IgD-negative memory B cell (primary cell): Measurements from ENCODE around the gene SNX5. TPM values are rescaled to one million over a fixed set of nuclear protein-coding genes. Genes with fewer than 3 reads are reported as not detected.

Source experiments
- H3K27ac Mint-ChIP-seq, 3 donors: one replicate each; pipeline ENCODE4 v1.8.0; 2020 to 2022; ENCODE audit warnings: mild to moderate bottlenecking in 3 of 3, mixed read lengths in 3 of 3, moderate library complexity in 1 of 3
- H3K27me3 Mint-ChIP-seq: one replicate; pipeline ENCODE4 v1.8.0; 2021; ENCODE audit warnings: mixed read lengths
- H3K36me3 Mint-ChIP-seq: one replicate; pipeline ENCODE4 v1.8.0; 2020; ENCODE audit warnings: mild to moderate bottlenecking, mixed read lengths
- H3K4me1 Mint-ChIP-seq, 3 donors: one replicate each; pipeline ENCODE4 v1.8.0; 2020 to 2022; ENCODE audit warnings: mixed read lengths in 3 of 3, mild to moderate bottlenecking in 1 of 3
- H3K4me3 Mint-ChIP-seq, 4 donors: one replicate each; pipeline ENCODE4 v1.8.0; 2020 to 2022; ENCODE audit warnings: mild to moderate bottlenecking in 4 of 4, mixed read lengths in 4 of 4, moderate library complexity in 3 of 4
- H3K9me3 Mint-ChIP-seq, 3 donors: one replicate each; pipeline ENCODE4 v1.8.0; 2020 to 2021; ENCODE audit warnings: mixed read lengths in 3 of 3, mild to moderate bottlenecking in 1 of 3
- polyA plus RNA-seq: library from polyadenylated mRNA; unstranded; fragments of 300-500 nt; fragmentation: Illumina TruSeq; gene quantifications from one replicate; pipeline ENCODE4 v1.2.3, GENCODE V29; 2021

The SNX5 gene
- polyA plus RNA-seq, 1 donor from 2014 or later: 103 TPM

- Mint-ChIP-seq H3K9me3 (no peaks in the 10 kb centered on the region), H3K27me3 (no peaks in the 10 kb centered on the region), H3K27ac (no peak overlapping the region), H3K4me3 (no peak overlapping the region), H3K36me3 (peaks cover 33% of the 10 kb centered on the region), H3K4me1 (peaks cover 28 to 33% (median 30%) of the 10 kb centered on the region in 3 donors)
Observed at GRCh38 chr20:17946040-17946439, 22.6 kb downstream of the SNX5 start.

- Mint-ChIP-seq H3K27ac (no peak overlapping the region), H3K4me3 (peak overlapping the region in 1 of 4 donors; percentile 23), H3K27me3 (no peaks in the 10 kb centered on the region), H3K4me1 (peaks cover 30 to 34% (median 33%) of the 10 kb centered on the region in 3 donors), H3K9me3 (no peaks in the 10 kb centered on the region), H3K36me3 (peaks cover 37% of the 10 kb centered on the region)
Observed at GRCh38 chr20:17944854-17945474, 23.6 kb downstream of the SNX5 start.

GRCh38 chr20:17943343-17943742, 25.3 kb downstream of the SNX5 start:
- Mint-ChIP-seq H3K27ac (no peak overlapping the region), H3K4me1 (peaks cover 36 to 39% (median 38%) of the 10 kb centered on the region in 3 donors)

GRCh38 chr20:17941826-17942196, 26.8 kb downstream of the SNX5 start:
- H3K27me3 Mint-ChIP-seq: no peaks in the 10 kb centered on the region
- H3K4me3 Mint-ChIP-seq: peak overlapping the region in 1 of 4 donors; percentile 37
- H3K4me1 Mint-ChIP-seq: peaks cover 31 to 37% (median 35%) of the 10 kb centered on the region in 3 donors
- no peaks in the 10 kb centered on the region for H3K9me3 Mint-ChIP-seq
- H3K27ac Mint-ChIP-seq: no peak overlapping the region
- peaks cover 24% of the 10 kb centered on the region for H3K36me3 Mint-ChIP-seq

More at GRCh38 chr20:17943343-17943742, 25.3 kb downstream of the SNX5 start:
- H3K9me3 Mint-ChIP-seq: no peaks in the 10 kb centered on the region
- H3K27me3 Mint-ChIP-seq: no peaks in the 10 kb centered on the region
- H3K4me3 Mint-ChIP-seq: peak overlapping the region in 2 of 4 donors; percentile 21 to 81
- peaks cover 33% of the 10 kb centered on the region for H3K36me3 Mint-ChIP-seq

- no peak overlapping the region for H3K27ac Mint-ChIP-seq
- H3K36me3 Mint-ChIP-seq: peaks cover 18% of the 10 kb centered on the region
- peaks cover 26 to 31% (median 30%) of the 10 kb centered on the region in 3 donors for H3K4me1 Mint-ChIP-seq
- H3K9me3 Mint-ChIP-seq: no peaks in the 10 kb centered on the region
- H3K4me3 Mint-ChIP-seq: no peak overlapping the region
- H3K27me3 Mint-ChIP-seq: no peaks in the 10 kb centered on the region
Observed at GRCh38 chr20:17941087-17941825, 27.3 kb downstream of the SNX5 start.

- no peak overlapping the region for H3K4me3 Mint-ChIP-seq
- H3K27me3 Mint-ChIP-seq: no peaks in the 10 kb centered on the region
- no peaks in the 10 kb centered on the region for H3K9me3 Mint-ChIP-seq
- peaks cover 25 to 28% (median 27%) of the 10 kb centered on the region in 3 donors for H3K4me1 Mint-ChIP-seq
- H3K27ac Mint-ChIP-seq: peak overlapping the region in 1 of 3 donors; percentile 7
- peaks cover 13% of the 10 kb centered on the region for H3K36me3 Mint-ChIP-seq
Observed at GRCh38 chr20:17940224-17940971, 28.2 kb downstream of the SNX5 start.

- Mint-ChIP-seq H3K27me3 (no peaks in the 10 kb centered on the region), H3K36me3 (peaks cover 11% of the 10 kb centered on the region), H3K27ac (no peak overlapping the region), H3K4me3 (peak overlapping the region in 1 of 4 donors; percentile 86), H3K4me1 (peaks cover 20 to 23% (median 22%) of the 10 kb centered on the region in 3 donors), H3K9me3 (no peaks in the 10 kb centered on the region)
Observed at GRCh38 chr20:17939622-17940223, 28.9 kb downstream of the SNX5 start.

- Mint-ChIP-seq H3K4me1 (peaks cover 18 to 22% (median 19%) of the 10 kb centered on the region in 3 donors), H3K9me3 (no peaks in the 10 kb centered on the region), H3K36me3 (peaks cover 11% of the 10 kb centered on the region), H3K27me3 (no peaks in the 10 kb centered on the region), H3K27ac (peak overlapping the region in 2 of 3 donors; percentile 54 to 59), H3K4me3 (peak overlapping the region in 3 of 4 donors; percentile 8 to 80 (median 77))
Observed at GRCh38 chr20:17938871-17939619, 29.5 kb downstream of the SNX5 start.

- Mint-ChIP-seq H3K4me1 (peaks cover 6 to 11% (median 10%) of the 10 kb centered on the region in 3 donors), H3K27me3 (no peaks in the 10 kb centered on the region), H3K27ac (peak overlapping the region in 1 of 3 donors; percentile 7), H3K9me3 (no peaks in the 10 kb centered on the region), H3K36me3 (peaks cover 8% of the 10 kb centered on the region), H3K4me3 (no peak overlapping the region)
Observed at GRCh38 chr20:17936761-17937732, 31.5 kb downstream of the SNX5 start.

GRCh38 chr20:17936286-17936760, 32.3 kb downstream of the SNX5 start:
- H3K4me3 Mint-ChIP-seq: no peak overlapping the region
- H3K4me1 Mint-ChIP-seq: peaks cover 6 to 11% (median 10%) of the 10 kb centered on the region in 3 donors
- no peaks in the 10 kb centered on the region for H3K9me3 Mint-ChIP-seq
- no peaks in the 10 kb centered on the region for H3K27me3 Mint-ChIP-seq
- H3K36me3 Mint-ChIP-seq: peaks cover 6% of the 10 kb centered on the region
- H3K27ac Mint-ChIP-seq: no peak overlapping the region

GRCh38 chr20:17935761-17936160, 32.8 kb downstream of the SNX5 start:
- Mint-ChIP-seq H3K27me3 (no peaks in the 10 kb centered on the region), H3K4me1 (peaks cover 6 to 11% (median 10%) of the 10 kb centered on the region in 3 donors), H3K27ac (no peak overlapping the region), H3K9me3 (no peaks in the 10 kb centered on the region), H3K4me3 (no peak overlapping the region), H3K36me3 (peaks cover 5% of the 10 kb centered on the region)

- Mint-ChIP-seq H3K4me3 (peak overlapping the region in 1 of 4 donors; percentile 30), H3K9me3 (no peaks in the 10 kb centered on the region), H3K27ac (no peak overlapping the region), H3K4me1 (peaks cover 6 to 10% (median 7%) of the 10 kb centered on the region in 3 donors), H3K27me3 (no peaks in the 10 kb centered on the region), H3K36me3 (peaks cover 2% of the 10 kb centered on the region)
Observed at GRCh38 chr20:17935186-17935585, 33.4 kb downstream of the SNX5 start.
